ENCODE measurements around the gene RTN1.

Gene RTN1

DNA sequence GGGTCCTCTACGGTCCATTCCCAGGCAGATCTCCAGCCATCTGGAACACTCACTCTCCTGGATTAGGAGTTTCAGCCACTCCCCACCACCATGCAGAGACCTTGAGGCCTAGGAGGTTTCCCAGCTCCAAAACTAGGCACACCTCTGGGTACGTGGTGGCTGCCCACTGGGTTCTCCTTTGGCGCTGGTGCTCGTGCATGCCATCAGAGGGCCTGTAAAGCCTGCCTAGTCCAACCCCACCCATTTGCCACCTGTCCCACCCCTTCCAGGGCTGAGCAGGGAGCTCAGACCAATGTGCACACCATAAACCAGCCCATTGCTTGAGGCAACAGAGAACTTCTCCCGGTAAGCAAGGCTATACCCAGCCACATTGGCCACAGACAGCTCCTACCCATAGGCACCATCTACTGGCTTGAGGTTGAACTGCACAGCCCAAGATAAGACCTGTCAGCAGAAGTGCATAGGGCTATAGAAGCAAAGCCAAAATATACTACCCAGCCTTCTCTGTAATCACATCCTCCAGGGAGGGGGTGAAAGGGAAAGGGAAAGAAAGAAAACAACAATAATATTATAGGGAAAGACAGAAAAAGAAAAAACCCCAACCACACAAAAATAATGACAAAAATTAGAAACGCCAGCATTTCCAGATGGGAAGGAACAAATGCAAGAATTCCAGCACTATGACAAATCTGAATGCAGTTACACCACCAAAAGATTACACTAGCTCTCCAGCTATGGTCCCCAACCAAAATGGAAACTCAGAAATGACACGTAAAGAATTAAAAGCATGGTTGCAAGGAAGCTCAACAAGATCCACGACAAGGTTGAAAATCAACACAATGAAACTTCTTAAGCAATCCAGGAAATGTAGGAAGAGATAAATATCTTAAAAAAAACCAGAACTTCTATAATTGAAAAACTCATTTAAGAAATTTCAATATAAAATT is 182.1 kb downstream of the RTN1 start:
- TF ChIP-seq, protein P1, sequence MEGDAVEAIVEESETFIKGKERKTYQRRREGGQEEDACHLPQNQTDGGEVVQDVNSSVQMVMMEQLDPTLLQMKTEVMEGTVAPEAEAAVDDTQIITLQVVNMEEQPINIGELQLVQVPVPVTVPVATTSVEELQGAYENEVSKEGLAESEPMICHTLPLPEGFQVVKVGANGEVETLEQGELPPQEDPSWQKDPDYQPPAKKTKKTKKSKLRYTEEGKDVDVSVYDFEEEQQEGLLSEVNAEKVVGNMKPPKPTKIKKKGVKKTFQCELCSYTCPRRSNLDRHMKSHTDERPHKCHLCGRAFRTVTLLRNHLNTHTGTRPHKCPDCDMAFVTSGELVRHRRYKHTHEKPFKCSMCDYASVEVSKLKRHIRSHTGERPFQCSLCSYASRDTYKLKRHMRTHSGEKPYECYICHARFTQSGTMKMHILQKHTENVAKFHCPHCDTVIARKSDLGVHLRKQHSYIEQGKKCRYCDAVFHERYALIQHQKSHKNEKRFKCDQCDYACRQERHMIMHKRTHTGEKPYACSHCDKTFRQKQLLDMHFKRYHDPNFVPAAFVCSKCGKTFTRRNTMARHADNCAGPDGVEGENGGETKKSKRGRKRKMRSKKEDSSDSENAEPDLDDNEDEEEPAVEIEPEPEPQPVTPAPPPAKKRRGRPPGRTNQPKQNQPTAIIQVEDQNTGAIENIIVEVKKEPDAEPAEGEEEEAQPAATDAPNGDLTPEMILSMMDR (IDR thresholded peaks at IDR 0.05; ENCODE audit: extremely low read depth, missing control alignments): peak; percentile 72
- peak; percentile 44 for DNase-seq (ENCODE audit: low spot score)

DNA sequence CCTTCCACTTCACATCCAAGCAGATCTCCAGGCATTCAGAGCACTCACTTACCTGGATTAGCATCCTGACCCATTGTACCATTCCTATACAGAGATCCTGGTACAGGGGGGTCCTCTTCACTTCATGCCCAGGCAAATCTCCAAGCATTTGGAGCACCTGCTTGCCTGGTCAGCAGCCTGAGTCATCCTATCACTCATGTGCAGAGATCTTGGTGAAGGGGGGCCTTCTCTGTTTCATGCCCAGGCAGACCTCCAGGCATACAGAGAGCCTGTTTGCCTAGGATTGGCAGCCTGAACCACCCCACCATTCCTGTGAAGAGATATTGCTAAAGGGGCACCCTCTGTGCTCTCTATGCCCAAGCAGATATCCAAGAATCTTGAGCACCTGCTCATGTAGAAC is 182.9 kb downstream of the RTN1 start:
- TF ChIP-seq, protein P1 (IDR thresholded peaks at IDR 0.05; ENCODE audit: extremely low read depth, missing control alignments): no peak
- DNase-seq (ENCODE audit: low spot score): no peak

DNA sequence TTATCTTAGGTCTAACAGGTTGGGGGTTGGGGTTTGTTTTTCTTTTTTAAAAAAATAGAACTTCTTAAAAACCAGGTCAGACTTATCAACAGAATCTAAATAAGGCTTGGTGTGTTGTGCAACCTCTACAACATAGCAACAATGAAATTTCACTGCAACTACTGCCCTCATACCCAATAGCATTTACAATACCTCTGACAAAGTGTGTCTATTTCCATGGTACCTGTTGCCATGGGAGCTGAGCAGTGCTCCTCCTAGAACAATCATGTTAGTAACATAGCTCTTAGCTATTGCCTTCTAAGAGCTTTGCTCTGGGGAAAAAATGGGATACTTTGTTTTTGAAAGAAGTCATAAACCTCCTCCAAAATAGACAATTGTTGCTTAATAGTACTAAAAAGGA is 190.7 kb downstream of the RTN1 start:
- DNase-seq (ENCODE audit: low spot score): no peak
- TF ChIP-seq, protein P1 (IDR thresholded peaks at IDR 0.05; ENCODE audit: extremely low read depth, missing control alignments): no peak

DNA sequence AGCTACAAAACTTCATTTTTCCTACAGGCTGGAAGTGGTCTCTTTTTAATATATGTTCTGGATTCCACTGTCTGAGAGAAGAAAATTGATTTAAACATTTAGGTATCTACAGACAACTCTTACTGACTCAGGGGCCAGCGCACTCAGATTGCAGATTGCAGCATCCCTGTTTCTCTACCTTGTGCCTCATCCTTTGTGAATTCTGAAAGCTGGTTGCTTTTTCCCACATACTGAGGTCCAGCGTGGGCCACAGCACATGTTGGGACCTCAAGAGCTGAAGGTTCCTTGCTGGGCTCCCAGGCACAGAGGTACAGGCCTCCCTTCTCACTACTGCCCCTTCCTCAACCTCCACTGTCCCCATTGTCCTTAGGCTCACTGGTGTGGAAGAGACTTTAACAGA is 192.2 kb downstream of the RTN1 start:
- TF ChIP-seq, protein P1 (IDR thresholded peaks at IDR 0.05; ENCODE audit: extremely low read depth, missing control alignments): no peak

DNA sequence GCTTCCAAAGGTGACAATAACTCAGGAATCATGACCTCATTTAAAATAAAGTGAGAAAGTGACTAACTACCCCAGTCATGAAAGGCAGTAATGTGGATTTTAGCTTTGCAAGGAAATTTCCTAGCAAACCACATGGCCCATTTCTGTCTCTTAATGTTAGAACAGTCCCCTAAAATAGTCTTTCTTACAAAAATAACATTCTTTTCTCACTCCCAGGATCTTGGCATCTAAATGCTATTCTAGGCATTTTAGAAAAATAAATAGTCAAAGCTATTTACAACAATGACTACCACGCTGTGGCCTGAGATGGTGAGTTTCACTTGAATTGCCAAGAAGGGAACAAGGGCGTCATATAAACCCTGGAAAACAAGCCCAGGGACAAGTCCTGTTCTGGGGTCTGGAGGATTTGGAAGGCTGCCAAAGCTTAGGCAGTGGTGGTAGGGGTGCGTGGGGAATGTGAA is 192.8 kb downstream of the RTN1 start:
- DNase-seq (ENCODE audit: low spot score): no peak
- TF ChIP-seq, protein P1 (IDR thresholded peaks at IDR 0.05; ENCODE audit: extremely low read depth, missing control alignments): no peak

More for the DNA sequence above, 192.2 kb downstream of the RTN1 start:
- DNase-seq (ENCODE audit: low spot score): no peak

DNA sequence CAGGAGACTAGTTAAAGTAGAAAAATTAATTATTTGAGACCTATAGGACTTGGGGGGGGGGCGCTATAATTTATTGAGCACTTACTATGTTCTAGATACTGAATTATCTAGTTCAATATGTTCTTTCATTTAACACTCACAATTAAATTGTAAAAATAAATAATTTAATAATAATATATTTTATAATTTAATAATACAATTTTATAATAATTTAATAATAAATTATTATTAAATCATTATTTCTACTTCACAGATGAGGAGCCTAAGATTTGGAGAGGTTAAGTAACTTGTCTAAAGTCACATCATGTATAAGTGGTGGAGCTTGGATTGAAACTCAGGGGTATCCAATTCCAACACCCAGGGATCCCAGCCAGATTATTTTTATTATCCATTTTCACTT is 195.2 kb downstream of the RTN1 start:
- no peak for DNase-seq (ENCODE audit: low spot score)
- TF ChIP-seq, protein P1 (IDR thresholded peaks at IDR 0.05; ENCODE audit: extremely low read depth, missing control alignments): no peak

DNA sequence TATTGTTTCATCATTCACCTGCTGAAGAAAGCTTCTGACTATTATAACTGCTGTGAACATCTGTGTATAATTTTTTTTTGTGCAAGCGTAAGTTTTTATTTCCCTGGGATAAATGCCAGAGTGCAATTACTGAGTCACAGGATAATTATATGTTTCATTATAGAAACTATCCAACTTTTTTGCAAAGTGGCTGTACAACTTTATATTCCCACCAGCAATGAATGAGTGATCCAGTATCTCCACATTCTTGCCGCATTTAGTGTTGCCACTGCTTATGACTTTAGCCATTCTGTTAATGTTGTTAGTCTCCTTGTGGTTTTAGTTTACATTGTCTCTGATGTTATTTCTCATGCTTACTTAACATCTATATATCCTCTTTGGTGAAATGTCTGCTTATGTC is 205.8 kb downstream of the RTN1 start:
- TF ChIP-seq, protein P1 (IDR thresholded peaks at IDR 0.05; ENCODE audit: extremely low read depth, missing control alignments): no peak
- DNase-seq (ENCODE audit: low spot score): no peak
